HEK293 (cell line): ENCODE data around the gene RANGAP1.

ENCODE experiments used
- FEZF1 ChIP-seq: fragments of 450-650 bp; formaldehyde crosslinking; IDR thresholded peaks from 2 replicates; pipeline ENCODE4 v1.5.1; 2016; ENCODE audit warnings: missing biosample characterization, missing genetic modification characterization
- YY1 ChIP-seq: fragments of 450-650 bp; formaldehyde crosslinking; IDR thresholded peaks from 2 replicates; pipeline ENCODE4 v1.5.1; 2018; ENCODE audit warnings: missing biosample characterization, missing genetic modification characterization
- ZBTB21 ChIP-seq: fragments of 450-650 bp; formaldehyde crosslinking; IDR thresholded peaks from 2 replicates; pipeline ENCODE4 v1.5.1; 2017; ENCODE audit warnings: missing biosample characterization, missing genetic modification characterization
- ZNF560 ChIP-seq: fragments of 450-650 bp; formaldehyde crosslinking; IDR thresholded peaks from 2 replicates; pipeline ENCODE4 v1.5.1; 2017; ENCODE audit warnings: missing biosample characterization, missing genetic modification characterization, borderline replicate concordance
- TF ChIP-seq, protein P1 (sequence below): fragments of 450-650 bp; formaldehyde crosslinking; IDR thresholded peaks from 2 replicates; pipeline ENCODE4 v1.5.1; 2016; ENCODE audit warnings: missing biosample characterization, missing genetic modification characterization
- TF ChIP-seq, protein P2 (sequence below): sonication (generic); formaldehyde crosslinking; IDR thresholded peaks from 2 replicates; pipeline ENCODE4 v1.8.1; 2022; ENCODE audit warnings: mild to moderate bottlenecking, moderate library complexity, missing genetic modification reagents
- TF ChIP-seq, protein P3 (sequence below): fragments of 450-650 bp; formaldehyde crosslinking; IDR thresholded peaks from 2 replicates; pipeline ENCODE4 v1.5.1; 2016; ENCODE audit warnings: missing biosample characterization, missing genetic modification characterization, borderline replicate concordance

DNA sequence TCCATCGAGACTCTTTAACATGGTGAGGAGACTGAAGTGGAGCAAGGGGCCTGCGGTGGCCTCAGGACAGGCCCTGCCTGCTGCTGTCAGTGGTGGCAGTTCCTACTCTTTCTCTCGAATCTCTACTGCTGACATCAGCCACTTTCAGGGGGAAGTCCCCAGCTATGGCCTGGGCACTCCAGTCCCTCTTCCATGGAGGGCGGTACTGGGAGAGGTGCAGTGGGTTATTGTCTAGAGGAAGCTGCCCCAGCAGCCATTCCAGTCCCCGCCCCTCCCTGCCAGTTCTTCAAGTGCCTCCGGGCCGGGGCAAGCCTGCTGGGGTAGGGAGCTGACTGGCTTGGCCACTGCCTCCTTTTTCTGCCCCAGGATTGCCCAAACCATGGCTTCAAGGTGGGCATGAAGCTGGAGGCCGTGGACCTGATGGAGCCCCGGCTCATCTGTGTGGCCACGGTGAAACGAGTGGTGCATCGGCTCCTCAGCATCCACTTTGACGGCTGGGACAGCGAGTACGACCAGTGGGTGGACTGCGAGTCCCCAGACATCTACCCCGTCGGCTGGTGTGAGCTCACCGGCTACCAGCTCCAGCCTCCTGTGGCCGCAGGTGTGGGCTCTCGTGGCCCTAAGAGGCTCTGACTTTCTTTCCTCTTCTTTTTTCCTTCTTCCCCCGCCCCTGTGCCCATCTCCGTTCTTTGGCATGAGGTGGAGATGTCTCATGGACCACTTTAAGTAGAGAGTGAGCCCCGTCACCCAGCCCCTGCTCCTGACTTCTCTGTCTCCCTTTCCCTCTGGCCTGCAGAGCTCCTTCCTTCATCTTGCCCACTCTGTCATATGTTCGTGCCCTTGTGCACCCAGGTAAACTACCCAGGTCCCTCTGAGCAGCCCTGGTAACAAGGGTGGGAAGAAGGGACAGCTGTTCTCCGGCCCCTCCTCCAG is 59.0 kb downstream of the RANGAP1 start:
- TF ChIP-seq, protein P1, sequence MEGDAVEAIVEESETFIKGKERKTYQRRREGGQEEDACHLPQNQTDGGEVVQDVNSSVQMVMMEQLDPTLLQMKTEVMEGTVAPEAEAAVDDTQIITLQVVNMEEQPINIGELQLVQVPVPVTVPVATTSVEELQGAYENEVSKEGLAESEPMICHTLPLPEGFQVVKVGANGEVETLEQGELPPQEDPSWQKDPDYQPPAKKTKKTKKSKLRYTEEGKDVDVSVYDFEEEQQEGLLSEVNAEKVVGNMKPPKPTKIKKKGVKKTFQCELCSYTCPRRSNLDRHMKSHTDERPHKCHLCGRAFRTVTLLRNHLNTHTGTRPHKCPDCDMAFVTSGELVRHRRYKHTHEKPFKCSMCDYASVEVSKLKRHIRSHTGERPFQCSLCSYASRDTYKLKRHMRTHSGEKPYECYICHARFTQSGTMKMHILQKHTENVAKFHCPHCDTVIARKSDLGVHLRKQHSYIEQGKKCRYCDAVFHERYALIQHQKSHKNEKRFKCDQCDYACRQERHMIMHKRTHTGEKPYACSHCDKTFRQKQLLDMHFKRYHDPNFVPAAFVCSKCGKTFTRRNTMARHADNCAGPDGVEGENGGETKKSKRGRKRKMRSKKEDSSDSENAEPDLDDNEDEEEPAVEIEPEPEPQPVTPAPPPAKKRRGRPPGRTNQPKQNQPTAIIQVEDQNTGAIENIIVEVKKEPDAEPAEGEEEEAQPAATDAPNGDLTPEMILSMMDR (tag by site-specific recombination): no peak
- TF ChIP-seq FEZF1 (tag by site-specific recombination): no peak
- TF ChIP-seq, protein P2, sequence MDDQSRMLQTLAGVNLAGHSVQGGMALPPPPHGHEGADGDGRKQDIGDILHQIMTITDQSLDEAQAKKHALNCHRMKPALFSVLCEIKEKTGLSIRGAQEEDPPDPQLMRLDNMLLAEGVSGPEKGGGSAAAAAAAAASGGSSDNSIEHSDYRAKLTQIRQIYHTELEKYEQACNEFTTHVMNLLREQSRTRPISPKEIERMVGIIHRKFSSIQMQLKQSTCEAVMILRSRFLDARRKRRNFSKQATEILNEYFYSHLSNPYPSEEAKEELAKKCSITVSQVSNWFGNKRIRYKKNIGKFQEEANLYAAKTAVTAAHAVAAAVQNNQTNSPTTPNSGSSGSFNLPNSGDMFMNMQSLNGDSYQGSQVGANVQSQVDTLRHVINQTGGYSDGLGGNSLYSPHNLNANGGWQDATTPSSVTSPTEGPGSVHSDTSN (CRISPR knock-in tag): no peak
- no peak for TF ChIP-seq YY1 (tag by site-specific recombination)
- TF ChIP-seq ZNF560 (tag by site-specific recombination): no peak
- no peak for TF ChIP-seq ZBTB21 (tag by site-specific recombination)
- TF ChIP-seq, protein P3, sequence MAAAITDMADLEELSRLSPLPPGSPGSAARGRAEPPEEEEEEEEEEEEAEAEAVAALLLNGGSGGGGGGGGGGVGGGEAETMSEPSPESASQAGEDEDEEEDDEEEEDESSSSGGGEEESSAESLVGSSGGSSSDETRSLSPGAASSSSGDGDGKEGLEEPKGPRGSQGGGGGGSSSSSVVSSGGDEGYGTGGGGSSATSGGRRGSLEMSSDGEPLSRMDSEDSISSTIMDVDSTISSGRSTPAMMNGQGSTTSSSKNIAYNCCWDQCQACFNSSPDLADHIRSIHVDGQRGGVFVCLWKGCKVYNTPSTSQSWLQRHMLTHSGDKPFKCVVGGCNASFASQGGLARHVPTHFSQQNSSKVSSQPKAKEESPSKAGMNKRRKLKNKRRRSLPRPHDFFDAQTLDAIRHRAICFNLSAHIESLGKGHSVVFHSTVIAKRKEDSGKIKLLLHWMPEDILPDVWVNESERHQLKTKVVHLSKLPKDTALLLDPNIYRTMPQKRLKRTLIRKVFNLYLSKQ: no peak
